Coronary artery (tissue), 2 donors: Measurements from ENCODE around the gene OR51B5.
"Not testable (repeated sequence)": the region's sequence is repeated elsewhere in the genome, so short reads cannot be mapped to it uniquely, and the experiment has no call there.

ENCODE experiments used
- DNase-seq: peaks from one replicate; pipeline ENCODE4 v3.0.0-alpha.2; 2017; ENCODE audit warnings: low spot score
- H3K27ac ChIP-seq, 2 donors: fragments of 200-600 bp; sonication (generic); one replicate each; pipeline ENCODE4 v1.5.1; 2016 to 2019
- H3K4me3 ChIP-seq: fragments of 200-600 bp; sonication (generic); 2 replicates; pipeline ENCODE4 v1.5.1; 2016; ENCODE audit warnings: mild to moderate bottlenecking, moderate library complexity
- TF ChIP-seq, protein P1 (sequence below): fragments of 200-600 bp; sonication (generic); IDR thresholded peaks from one replicate; pipeline ENCODE4 v1.5.1; 2019; ENCODE audit warnings: antibody characterized with exemption

Gene OR51B5

DNA sequence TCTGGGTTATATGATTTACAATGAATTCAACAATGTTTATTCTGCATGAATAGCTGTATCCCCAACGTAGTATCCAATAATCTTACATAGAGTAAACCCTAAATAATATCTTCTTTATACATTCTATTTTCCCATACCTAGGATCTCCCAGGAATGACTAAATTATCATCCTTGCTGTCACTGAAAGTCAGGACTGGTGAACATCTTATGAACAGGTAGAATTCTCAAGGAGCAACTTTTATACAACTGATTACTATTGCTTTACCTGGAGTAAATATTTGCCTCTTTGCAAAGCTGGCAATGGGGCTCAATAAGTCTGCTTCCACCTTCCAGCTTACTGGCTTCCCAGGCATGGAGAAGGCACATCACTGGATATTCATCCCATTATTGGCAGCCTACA is 7.9 kb upstream of the OR51B5 start, which contains the start of gene OR51B6:
Gene OR51B6, plus strand, starts transcription at position 301 of the 400 bp plus-strand sequence. Its CDS starts 0 bp downstream, at position 301.
- Histone ChIP-seq H3K27ac (no peak within 1 kb of the TSS), H3K4me3 (no peak within 1 kb of the TSS)
- TF ChIP-seq, protein P1, sequence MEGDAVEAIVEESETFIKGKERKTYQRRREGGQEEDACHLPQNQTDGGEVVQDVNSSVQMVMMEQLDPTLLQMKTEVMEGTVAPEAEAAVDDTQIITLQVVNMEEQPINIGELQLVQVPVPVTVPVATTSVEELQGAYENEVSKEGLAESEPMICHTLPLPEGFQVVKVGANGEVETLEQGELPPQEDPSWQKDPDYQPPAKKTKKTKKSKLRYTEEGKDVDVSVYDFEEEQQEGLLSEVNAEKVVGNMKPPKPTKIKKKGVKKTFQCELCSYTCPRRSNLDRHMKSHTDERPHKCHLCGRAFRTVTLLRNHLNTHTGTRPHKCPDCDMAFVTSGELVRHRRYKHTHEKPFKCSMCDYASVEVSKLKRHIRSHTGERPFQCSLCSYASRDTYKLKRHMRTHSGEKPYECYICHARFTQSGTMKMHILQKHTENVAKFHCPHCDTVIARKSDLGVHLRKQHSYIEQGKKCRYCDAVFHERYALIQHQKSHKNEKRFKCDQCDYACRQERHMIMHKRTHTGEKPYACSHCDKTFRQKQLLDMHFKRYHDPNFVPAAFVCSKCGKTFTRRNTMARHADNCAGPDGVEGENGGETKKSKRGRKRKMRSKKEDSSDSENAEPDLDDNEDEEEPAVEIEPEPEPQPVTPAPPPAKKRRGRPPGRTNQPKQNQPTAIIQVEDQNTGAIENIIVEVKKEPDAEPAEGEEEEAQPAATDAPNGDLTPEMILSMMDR = no peak
- no peak for DNase-seq

DNA sequence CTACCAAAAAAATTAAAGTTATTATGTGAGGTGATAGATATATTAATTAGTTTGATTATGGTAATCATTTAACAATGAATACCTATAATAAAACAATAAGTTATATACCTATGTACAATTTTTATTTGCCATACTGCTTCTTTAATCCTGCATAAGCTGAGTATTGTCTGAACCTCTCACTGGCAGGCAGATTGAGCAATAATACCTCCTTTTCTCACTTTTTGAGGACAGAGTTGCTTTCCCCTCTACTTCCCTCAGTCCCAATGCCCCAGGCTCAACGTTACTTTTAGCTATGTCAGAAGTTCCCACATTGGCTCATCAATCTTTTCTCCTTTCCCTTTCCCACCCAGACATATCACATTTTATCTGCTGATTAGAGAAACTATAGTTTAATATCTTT is 6.2 kb upstream of the OR51B5 start:
- H3K4me3 ChIP-seq = no peak overlapping the region
- no peak for DNase-seq
- no peak overlapping the region for H3K27ac ChIP-seq
- TF ChIP-seq, protein P1 = no peak

DNA sequence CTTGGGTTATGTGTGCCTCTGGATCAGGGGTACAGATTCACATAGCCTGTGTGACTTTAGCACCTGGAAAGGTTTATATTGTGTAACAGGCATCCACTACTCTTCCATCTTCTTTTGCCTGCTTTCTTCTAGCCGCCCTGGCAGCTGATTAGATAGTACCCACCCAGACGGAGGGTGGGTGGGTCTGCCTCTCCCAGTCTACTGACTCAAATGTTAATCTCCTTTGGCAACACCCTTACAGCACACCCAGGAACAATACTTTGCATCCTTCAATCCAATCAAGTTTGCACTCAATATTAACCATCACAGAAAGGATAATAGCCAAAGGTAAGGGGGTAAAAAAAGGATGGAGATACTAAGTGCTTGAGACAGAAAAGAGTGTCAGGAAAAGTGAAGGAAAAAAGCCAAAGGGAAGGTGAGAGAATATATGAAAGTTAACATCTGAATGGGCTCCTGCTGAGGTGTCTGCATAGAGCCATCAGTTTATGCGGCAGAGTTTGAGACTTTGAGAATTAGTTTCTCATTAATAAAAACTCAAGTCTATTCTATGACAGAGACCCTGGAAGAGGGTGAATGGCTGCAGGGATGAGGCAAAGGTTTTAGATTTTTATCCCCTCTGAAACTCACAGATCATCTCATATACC is 5.3 kb upstream of the OR51B5 start:
- TF ChIP-seq, protein P1 = no peak
- Histone ChIP-seq H3K4me3 (no peak overlapping the region), H3K27ac (no peak overlapping the region)
- DNase-seq = no peak

DNA sequence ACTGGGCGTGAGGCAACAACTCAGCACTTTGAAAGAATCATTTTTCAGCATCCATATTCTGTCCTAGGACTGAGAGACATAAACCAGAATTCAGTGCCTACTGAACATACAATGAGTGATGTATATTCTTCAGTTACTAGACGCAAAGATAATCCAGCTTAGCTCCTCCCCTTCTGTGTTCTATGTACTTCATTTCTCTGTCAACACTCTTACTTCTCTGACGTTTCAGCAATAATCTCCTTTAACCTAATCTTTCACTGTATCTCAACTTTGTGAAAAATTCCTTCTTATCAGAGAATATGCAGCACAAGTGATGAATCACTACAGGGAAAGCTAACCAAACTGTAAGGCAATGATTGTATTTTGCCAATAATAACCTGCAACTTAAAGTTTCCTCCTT is 2.5 kb upstream of the OR51B5 start:
- TF ChIP-seq, protein P1 = no peak
- Histone ChIP-seq H3K27ac (no peak overlapping the region), H3K4me3 (no peak overlapping the region)
- DNase-seq = no peak

DNA sequence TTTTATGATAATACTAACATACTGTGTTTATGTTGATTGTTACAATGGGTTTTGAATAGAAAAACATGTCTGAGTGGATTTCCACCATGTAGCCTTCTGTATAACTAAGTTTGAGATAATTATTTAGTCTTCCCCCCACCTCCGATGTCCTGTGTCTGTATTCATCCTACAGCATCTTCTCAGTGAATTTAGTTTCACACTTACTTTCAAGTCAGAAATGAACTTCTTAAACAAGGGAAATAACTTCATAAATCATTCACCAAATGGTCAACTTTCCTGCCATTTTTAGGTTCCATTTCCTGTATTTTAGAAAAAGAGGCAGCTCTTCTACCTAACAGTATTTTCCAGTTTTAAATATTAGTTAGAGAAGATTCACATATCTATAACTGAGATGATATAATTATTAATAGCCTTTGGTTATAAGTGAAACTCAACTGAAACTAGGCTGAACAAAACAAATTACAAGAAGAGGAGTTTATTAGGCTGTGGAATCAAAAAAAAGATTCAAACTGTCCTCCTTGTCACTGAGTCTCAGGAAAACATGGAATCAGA is 3.5 kb downstream of the OR51B5 start:
- DNase-seq = no peak
- TF ChIP-seq, protein P1 = no peak
- H3K4me3 ChIP-seq = no peak overlapping the region
- no peak overlapping the region for H3K27ac ChIP-seq

DNA sequence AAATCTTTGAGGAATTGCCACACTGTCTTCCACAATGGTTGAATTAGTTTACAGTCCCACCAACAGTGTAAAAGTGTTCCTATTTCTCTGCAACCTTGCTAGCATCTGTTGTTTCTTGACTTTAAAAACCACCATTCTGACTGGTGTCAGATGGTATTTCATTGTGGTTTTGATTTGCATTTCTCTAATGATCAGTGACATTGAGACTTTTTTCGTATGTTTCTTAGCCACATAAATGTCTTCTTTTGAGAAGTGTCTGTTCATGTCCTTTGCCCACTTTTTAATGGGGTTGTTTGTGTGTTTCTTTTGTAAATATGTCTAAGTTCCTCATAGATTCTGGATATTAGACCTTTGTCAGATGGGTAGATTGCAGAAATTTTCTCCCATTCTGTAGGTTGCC is 6.1 kb downstream of the OR51B5 start:
- DNase-seq, H3K27ac ChIP-seq, H3K4me3 ChIP-seq: not testable (repeated sequence)

DNA sequence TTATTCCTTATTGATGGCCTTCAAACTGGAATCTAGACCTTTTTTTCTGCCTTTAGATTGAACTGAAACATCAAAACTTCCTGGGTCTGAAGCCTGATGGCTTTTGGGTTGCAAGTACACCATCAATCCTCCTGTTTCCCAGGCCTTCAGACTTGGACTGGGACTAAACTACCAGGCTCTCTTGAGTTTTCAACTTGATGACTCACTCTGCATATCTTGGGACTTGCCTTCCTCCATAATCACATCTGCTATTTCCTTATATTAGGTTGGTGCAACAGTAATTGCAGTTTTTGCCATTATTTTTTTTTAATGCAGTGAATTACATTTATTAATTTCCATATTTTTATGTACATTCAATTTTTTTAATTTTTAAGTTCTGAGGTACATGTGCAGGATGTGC is 7.0 kb downstream of the OR51B5 start:
- no peak overlapping the region for H3K4me3 ChIP-seq
- H3K27ac ChIP-seq = no peak overlapping the region
- DNase-seq = no peak
- TF ChIP-seq, protein P1 = no peak
